ENCODE results near the gene RAB11FIP4. TPM values are rescaled to one million over a fixed set of nuclear protein-coding genes. Genes with fewer than 3 reads are reported as not detected.

RAB11FIP4 gene
- total and polyA plus RNA-seq, 9 of the 15 experiments (the other 6 are each of a cell fraction or from before 2014, with no cell fraction given) = 0.62 to 16.6 (median 8.9) TPM

DNA sequence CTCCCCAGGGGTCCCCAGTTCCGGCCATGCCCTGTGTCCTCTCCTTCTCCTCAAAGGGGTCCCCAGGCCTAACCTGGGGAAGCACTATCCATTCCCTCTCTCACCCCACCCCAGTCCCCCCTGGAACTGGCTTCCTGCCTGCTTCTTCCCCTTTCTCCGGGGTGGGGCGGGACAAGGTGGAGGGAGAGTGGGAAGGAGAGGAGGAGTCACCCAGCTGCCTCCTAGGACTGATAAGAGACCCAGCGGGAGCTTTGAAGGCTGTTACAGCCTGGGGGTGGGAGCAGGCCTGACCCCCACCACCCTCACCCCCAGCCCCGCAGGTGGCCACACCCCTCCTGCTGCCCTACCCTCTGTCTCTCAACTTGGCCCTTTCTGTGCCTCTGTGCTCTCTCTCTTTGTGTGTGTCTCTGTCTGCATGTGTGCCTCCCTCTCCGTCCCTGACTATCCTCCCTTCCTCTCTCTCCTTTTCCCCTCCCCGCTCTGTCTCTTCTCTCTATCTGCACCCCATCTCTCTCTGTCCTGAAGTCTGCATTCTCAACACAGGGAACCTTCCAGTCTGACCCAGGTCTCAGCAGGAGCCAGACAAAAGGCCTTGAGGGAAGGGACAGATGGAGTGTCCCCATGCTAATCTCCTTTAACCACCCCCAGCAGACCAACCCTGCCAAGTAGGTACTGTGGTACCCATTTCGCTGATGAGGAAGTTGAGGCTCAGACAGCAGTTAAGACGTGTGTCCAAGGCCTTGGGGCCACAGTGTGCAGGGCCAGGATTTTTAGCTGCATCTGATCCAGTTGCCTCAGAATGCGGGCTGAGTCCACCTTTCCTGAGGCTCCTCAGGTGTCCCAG lies 66.1 kb downstream of the RAB11FIP4 start (continued):
- TF ChIP-seq ZNF121 (CRISPR knock-in tag; conservative IDR thresholded peaks at IDR 0.05) (no peak), ZNF316 (IDR thresholded peaks at IDR 0.05) (no peak), CREM (IDR thresholded peaks at IDR 0.05; ENCODE audit: low read depth) (no peak), ZBTB17 (CRISPR knock-in tag; IDR thresholded peaks at IDR 0.05) (no peak), PHF8 (IDR thresholded peaks at IDR 0.05; ENCODE audit: borderline replicate concordance, low read length) (peak; percentile 43; the same call in 1 of the 2 replicates), NCOA1 (IDR thresholded peaks at IDR 0.05; ENCODE audit: low read depth) (no peak), SRSF1 (IDR thresholded peaks at IDR 0.05; ENCODE audit: low read depth, low read length) (no peak), SREBF1 (IDR thresholded peaks at IDR 0.05; ENCODE audit: borderline replicate concordance, low read depth, low read length) (no peak), RAD51 (IDR thresholded peaks at IDR 0.05; ENCODE audit: borderline replicate concordance, low read depth) (no peak), NEUROD1 (IDR thresholded peaks at IDR 0.05; ENCODE audit: borderline replicate concordance, low read depth, low read length, partially characterized antibody) (no peak), ASH1L (IDR thresholded peaks at IDR 0.05; ENCODE audit: borderline replicate concordance, low read depth, partially characterized antibody) (no peak), ZNF197 (CRISPR knock-in tag; IDR thresholded peaks at IDR 0.05; ENCODE audit: low read depth) (no peak)
- TF ChIP-seq, protein P1, sequence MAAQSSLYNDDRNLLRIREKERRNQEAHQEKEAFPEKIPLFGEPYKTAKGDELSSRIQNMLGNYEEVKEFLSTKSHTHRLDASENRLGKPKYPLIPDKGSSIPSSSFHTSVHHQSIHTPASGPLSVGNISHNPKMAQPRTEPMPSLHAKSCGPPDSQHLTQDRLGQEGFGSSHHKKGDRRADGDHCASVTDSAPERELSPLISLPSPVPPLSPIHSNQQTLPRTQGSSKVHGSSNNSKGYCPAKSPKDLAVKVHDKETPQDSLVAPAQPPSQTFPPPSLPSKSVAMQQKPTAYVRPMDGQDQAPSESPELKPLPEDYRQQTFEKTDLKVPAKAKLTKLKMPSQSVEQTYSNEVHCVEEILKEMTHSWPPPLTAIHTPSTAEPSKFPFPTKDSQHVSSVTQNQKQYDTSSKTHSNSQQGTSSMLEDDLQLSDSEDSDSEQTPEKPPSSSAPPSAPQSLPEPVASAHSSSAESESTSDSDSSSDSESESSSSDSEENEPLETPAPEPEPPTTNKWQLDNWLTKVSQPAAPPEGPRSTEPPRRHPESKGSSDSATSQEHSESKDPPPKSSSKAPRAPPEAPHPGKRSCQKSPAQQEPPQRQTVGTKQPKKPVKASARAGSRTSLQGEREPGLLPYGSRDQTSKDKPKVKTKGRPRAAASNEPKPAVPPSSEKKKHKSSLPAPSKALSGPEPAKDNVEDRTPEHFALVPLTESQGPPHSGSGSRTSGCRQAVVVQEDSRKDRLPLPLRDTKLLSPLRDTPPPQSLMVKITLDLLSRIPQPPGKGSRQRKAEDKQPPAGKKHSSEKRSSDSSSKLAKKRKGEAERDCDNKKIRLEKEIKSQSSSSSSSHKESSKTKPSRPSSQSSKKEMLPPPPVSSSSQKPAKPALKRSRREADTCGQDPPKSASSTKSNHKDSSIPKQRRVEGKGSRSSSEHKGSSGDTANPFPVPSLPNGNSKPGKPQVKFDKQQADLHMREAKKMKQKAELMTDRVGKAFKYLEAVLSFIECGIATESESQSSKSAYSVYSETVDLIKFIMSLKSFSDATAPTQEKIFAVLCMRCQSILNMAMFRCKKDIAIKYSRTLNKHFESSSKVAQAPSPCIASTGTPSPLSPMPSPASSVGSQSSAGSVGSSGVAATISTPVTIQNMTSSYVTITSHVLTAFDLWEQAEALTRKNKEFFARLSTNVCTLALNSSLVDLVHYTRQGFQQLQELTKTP (IDR thresholded peaks at IDR 0.05; ENCODE audit: low read depth in 1 of 2, partially characterized antibody in 2 of 2) = no peak
- TF ChIP-seq, protein P2, sequence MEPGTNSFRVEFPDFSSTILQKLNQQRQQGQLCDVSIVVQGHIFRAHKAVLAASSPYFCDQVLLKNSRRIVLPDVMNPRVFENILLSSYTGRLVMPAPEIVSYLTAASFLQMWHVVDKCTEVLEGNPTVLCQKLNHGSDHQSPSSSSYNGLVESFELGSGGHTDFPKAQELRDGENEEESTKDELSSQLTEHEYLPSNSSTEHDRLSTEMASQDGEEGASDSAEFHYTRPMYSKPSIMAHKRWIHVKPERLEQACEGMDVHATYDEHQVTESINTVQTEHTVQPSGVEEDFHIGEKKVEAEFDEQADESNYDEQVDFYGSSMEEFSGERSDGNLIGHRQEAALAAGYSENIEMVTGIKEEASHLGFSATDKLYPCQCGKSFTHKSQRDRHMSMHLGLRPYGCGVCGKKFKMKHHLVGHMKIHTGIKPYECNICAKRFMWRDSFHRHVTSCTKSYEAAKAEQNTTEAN (CRISPR knock-in tag; IDR thresholded peaks at IDR 0.05) = no peak
- TF ChIP-seq, protein P3, sequence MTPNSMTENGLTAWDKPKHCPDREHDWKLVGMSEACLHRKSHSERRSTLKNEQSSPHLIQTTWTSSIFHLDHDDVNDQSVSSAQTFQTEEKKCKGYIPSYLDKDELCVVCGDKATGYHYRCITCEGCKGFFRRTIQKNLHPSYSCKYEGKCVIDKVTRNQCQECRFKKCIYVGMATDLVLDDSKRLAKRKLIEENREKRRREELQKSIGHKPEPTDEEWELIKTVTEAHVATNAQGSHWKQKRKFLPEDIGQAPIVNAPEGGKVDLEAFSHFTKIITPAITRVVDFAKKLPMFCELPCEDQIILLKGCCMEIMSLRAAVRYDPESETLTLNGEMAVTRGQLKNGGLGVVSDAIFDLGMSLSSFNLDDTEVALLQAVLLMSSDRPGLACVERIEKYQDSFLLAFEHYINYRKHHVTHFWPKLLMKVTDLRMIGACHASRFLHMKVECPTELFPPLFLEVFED (CRISPR knock-in tag; conservative IDR thresholded peaks at IDR 0.05) = 0 out of 2 replicates have a peak, but pooled peaks have one; percentile 28
- TF ChIP-seq, protein P4, sequence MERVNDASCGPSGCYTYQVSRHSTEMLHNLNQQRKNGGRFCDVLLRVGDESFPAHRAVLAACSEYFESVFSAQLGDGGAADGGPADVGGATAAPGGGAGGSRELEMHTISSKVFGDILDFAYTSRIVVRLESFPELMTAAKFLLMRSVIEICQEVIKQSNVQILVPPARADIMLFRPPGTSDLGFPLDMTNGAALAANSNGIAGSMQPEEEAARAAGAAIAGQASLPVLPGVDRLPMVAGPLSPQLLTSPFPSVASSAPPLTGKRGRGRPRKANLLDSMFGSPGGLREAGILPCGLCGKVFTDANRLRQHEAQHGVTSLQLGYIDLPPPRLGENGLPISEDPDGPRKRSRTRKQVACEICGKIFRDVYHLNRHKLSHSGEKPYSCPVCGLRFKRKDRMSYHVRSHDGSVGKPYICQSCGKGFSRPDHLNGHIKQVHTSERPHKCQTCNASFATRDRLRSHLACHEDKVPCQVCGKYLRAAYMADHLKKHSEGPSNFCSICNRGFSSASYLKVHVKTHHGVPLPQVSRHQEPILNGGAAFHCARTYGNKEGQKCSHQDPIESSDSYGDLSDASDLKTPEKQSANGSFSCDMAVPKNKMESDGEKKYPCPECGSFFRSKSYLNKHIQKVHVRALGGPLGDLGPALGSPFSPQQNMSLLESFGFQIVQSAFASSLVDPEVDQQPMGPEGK (CRISPR knock-in tag; IDR thresholded peaks at IDR 0.05; ENCODE audit: borderline replicate concordance) = no peak

All from K562 (cell line).